Heart right ventricle (tissue), 16 donors: ENCODE data around the gene RARS2. TPM values are rescaled to one million over a fixed set of nuclear protein-coding genes. Genes with fewer than 3 reads are reported as not detected.
A peak's percentile ranks its signal among the peaks of the same experiment; 100 is the strongest.

Source experiments
- ATAC-seq, 8 donors: fragments of 200-7000 bp; cut with Tn5 transposase; one replicate each; pipeline ENCODE4 v1.9.1; 2020; ENCODE audit warnings: mild to moderate bottlenecking in 8 of 8, moderate library complexity in 8 of 8, moderate number of reproducible peaks in 1 of 8
- DNase-seq, 2 donors: peaks; one replicate each; pipeline ENCODE4 v3.0.0-alpha.2; 2020
- H3K27ac ChIP-seq, 10 donors: fragments of 200-600 bp; sonication (generic) in 2 of 10; one replicate each; pipeline versions ENCODE4 v1.5.0 to v1.8.0; 2020 to 2022; ENCODE audit warnings: mild to moderate bottlenecking in 3 of 10
- H3K27me3 ChIP-seq, 7 donors: fragments of 200-600 bp; one replicate each; pipeline ENCODE4 v1.8.0; 2021 to 2022; ENCODE audit warnings: mild to moderate bottlenecking in 2 of 7
- H3K36me3 ChIP-seq, 9 donors: fragments of 200-600 bp; sonication (generic) in 1 of 9; one replicate each; pipeline versions ENCODE4 v1.5.0 to v1.8.0; 2020 to 2022; ENCODE audit warnings: mild to moderate bottlenecking in 2 of 9
- H3K4me1 ChIP-seq, 9 donors: fragments of 200-600 bp; sonication (generic) in 1 of 9; one replicate each; pipeline versions ENCODE4 v1.5.0 to v1.8.0; 2020 to 2022; ENCODE audit warnings: mild to moderate bottlenecking in 4 of 9
- H3K4me3 ChIP-seq, 10 donors: fragments of 200-600 bp; sonication (generic) in 2 of 10; one replicate each; pipeline versions ENCODE4 v1.5.0 to v1.8.0; 2020 to 2022; ENCODE audit warnings: mild to moderate bottlenecking in 7 of 10, moderate library complexity in 2 of 10
- H3K9me3 ChIP-seq, 11 donors: fragments of 200-600 bp in 10 of 11; sonication (generic) in 2 of 11; one replicate each; pipeline versions ENCODE4 v1.5.0 to v1.8.0; 2013 to 2022; ENCODE audit warnings: mild to moderate bottlenecking in 2 of 11, control low read depth in 1 of 11, moderate library complexity in 1 of 11
- WGBS, 2 donors: extraction: QIAGEN DNeasy Blood & Tissue Kit; methylation state at CpG; one replicate each; pipeline ENCODE4 v1.1.7; 2013; ENCODE audit warnings: inconsistent platforms in 1 of 2; 5-methylcytosine and 5-hydroxymethylcytosine counted together
- intact Hi-C, 10 donors: fragments of 100-400 bp; cut with DNase I; formaldehyde crosslinking; loops; one replicate each; pipeline versions ENCODE4 v1.11.1 to v1.14.2; 2022
- polyA plus RNA-seq, 2 donors: library from polyadenylated mRNA; stranded (reverse); fragments of 200-250 nt; gene quantifications; one replicate each; pipeline ENCODE4 v1.2.3, GENCODE V29; 2013
- total RNA-seq, 10 donors: library from RNA; stranded (reverse); fragmentation: NEBNext Ultra II Directional in 3 of 10; extraction: Animal tissue kit (Norgen Biotek cat#: 25700) in 3 of 10; gene quantifications; one replicate each; pipeline versions ENCODE4 v1.2.1 to v1.2.4, GENCODE V29; 2021 to 2023
- TF ChIP-seq, protein P1 (sequence below), 9 donors: fragments of 200-600 bp; sonication (generic) in 2 of 9; IDR thresholded peaks; one replicate each; pipeline versions ENCODE4 v1.5.0 to v1.8.0; 2021 to 2022; ENCODE audit warnings: antibody characterized with exemption in 9 of 9, mild to moderate bottlenecking in 5 of 9, moderate library complexity in 1 of 9
- donor health status: Arrhythmogenic right ventricular cardiomyopathy.
- donor health status: ischemic (EF 13 %, LVEDD 7.1; RV severe dilation, severe dysfunction).
- donor health status: healthy with polysubstance abuse.
- donor health status: DM: no; HTN: yes; CAD: no.
- donor health status: DM: no; HTN: no; CAD: no.
- donor health status: ischemic (EF 25% LVEDD 6.9; RV normal size, moderate dysfunction).
- donor health status: ischemic (EF 25% LVEDD 5.7; RV mildly dilated, moderate dysfunction).
- donor health status: healthy.
- donor health status: DM: yes; HTN: yes; CAD: no.
- donor health status: Ischemic cardiomyopathy.
- donor health status: ischemic (EF 35%, LVEDD 5.7; RV mildly dilated, moderate dysfunction).
- donor health status: nonischemic (EF 11% LVEDD 7.7; RV severe dilation, severe dysfunction).
- donor health status: DM: yes; HTN: yes; CAD: no.
- donor health status: PGD.
- donor health status: ischemic (EF 29% LVEDD 5.4; RV normal size, mild dysfunction).
- donor health status: nonischemic (EF 23%, LVEDD 6.1; RV moderate dilation, normal function).

The RARS2 gene
- total and polyA plus RNA-seq, 12 donors = 12.1 to 26.1 (median 19.8) TPM

DNA sequence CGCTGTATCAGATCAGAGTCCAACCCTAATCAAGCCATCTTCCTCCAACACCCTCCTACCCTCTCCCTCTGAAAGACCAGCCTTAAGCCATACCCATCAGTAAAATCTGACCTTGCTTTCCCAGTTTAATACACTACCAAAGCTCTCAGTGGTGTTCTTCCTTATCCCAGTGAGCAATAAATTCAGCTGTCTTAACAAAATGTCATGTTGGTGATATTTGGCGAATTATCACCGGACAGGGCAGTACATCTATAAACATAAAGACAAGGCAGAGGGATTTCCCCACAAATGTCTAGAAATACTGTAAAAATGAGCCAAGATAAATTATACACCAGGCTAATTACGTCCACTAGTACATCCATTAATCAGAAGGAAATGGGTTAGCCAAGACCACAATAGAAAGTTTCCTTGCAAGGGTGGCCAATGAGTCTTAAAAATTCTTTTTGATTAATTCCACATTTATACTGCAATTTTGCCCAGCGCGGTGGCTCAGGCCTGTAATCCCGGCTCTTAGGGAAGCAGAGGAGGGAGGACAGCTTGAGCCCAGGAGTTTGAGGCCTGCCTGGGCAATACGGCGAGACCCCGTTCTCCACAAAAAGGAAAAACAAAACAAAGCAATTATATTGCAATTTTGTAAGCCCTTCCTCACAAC lies 905 bp downstream of the RARS2 start:
- peak overlapping the region; percentile 64 to 94 (median 83) for H3K4me3 ChIP-seq
- no peaks in the 10 kb centered on the region for H3K9me3 ChIP-seq
- TF ChIP-seq, protein P1, sequence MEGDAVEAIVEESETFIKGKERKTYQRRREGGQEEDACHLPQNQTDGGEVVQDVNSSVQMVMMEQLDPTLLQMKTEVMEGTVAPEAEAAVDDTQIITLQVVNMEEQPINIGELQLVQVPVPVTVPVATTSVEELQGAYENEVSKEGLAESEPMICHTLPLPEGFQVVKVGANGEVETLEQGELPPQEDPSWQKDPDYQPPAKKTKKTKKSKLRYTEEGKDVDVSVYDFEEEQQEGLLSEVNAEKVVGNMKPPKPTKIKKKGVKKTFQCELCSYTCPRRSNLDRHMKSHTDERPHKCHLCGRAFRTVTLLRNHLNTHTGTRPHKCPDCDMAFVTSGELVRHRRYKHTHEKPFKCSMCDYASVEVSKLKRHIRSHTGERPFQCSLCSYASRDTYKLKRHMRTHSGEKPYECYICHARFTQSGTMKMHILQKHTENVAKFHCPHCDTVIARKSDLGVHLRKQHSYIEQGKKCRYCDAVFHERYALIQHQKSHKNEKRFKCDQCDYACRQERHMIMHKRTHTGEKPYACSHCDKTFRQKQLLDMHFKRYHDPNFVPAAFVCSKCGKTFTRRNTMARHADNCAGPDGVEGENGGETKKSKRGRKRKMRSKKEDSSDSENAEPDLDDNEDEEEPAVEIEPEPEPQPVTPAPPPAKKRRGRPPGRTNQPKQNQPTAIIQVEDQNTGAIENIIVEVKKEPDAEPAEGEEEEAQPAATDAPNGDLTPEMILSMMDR (IDR thresholded peaks at IDR 0.05) = no peak
- no peak for ATAC-seq
- WGBS, 2 donors = 33 to 35% methylated on average over 10 of the region's 10 CpGs
- intact Hi-C loops = loop anchor here in 2 of 10 donors (2.0 to 10.0 kb wide), 3 partner anchors 47 to 182 kb away; partner anchors contain the start of genes AKIRIN2 (in 1 of the 2) and CFAP206 (in 1 of the 2)
- H3K27me3 ChIP-seq = no peaks in the 10 kb centered on the region
- peaks cover 2 to 56% (median 45%) of the 10 kb centered on the region in 9 donors for H3K4me1 ChIP-seq
- peaks cover 0 to 24% (median under 1%) of the 10 kb centered on the region in 9 donors for H3K36me3 ChIP-seq
- peak overlapping the region in 8 of 10 donors; percentile 74 to 90 (median 81) for H3K27ac ChIP-seq
- DNase-seq = no peak

DNA sequence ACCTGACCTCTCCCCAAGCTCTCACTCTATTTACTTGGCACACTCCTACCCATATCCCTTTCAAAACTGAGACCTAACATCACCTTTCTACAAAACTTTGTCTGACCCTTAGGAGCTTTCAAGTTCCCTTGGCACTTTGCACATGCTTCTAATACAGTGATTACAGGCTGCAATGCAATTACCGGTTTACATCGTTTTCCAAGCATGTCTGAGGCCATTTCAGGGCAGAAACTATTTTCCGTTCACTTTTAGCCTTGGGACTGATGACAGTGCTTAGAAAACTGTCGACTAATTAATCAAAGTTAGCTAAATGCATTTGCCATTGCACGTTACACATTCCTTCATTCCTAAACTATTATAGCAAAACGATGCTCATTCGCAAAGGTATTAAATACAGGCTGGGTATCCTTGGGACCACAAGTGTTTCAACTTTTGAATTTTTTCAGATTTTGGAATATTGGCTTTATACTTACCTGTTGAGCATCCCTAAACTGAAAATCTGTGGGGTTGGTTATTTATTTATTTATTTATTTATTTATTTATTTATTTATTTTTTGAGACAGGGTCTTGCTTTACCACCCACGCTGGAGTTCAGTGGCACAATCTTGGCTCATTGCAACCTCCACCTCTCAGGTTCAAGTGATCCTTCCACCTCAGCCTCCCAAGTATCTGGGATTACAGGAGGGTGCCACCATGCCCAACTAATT lies 3.3 kb downstream of the RARS2 start:
- ATAC-seq = no peak
- H3K9me3 ChIP-seq = no peaks in the 10 kb centered on the region
- no peak overlapping the region for H3K27ac ChIP-seq
- TF ChIP-seq, protein P1 (IDR thresholded peaks at IDR 0.05) = no peak
- no peak for DNase-seq
- peaks cover 0 to 35% (median 9%) of the 10 kb centered on the region in 9 donors for H3K36me3 ChIP-seq
- no peaks in the 10 kb centered on the region for H3K27me3 ChIP-seq
- intact Hi-C loops = loop anchor here in 2 of 10 donors (5.0 to 10.0 kb wide), 2 partner anchors 44 to 118 kb away; partner anchors contain the start of gene AKIRIN2 (in 1 of the 2)
- peaks cover 2 to 53% (median 43%) of the 10 kb centered on the region in 9 donors for H3K4me1 ChIP-seq
- 91 to 96% methylated on average over 8 of the region's 8 CpGs for WGBS, 2 donors
- no peak overlapping the region for H3K4me3 ChIP-seq

DNA sequence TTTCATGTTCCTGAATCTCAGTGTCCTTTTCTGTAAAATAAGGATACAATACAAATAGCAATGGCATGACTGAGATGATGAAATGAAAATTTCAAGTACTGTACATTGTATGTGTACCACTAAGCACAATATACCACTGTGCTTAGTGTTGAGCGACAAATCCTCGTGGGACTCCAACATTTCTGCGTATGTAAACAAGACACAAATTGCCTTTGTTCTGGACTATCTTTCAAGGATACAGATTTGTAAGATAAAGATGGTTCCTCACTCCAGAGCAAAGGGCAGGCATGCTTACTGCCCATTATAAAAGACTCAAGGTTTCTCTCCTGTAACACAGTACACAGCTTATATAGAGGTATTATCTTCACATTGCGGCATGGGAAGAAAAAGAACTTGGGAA lies 6.0 kb downstream of the RARS2 start:
- ATAC-seq (no peak), DNase-seq (no peak)
- no peaks in the 10 kb centered on the region for H3K27me3 ChIP-seq
- H3K27ac ChIP-seq = no peak overlapping the region
- peaks cover 0 to 56% (median 13%) of the 10 kb centered on the region in 9 donors for H3K36me3 ChIP-seq
- H3K9me3 ChIP-seq = no peaks in the 10 kb centered on the region
- no peak overlapping the region for H3K4me3 ChIP-seq
- peaks cover 2 to 41% (median 29%) of the 10 kb centered on the region in 9 donors for H3K4me1 ChIP-seq
- TF ChIP-seq, protein P1 (IDR thresholded peaks at IDR 0.05) = no peak
- intact Hi-C loops = loop anchor here in 1 of 10 donors (10.0 kb wide), 1 partner anchor 121 kb away; the partner anchor contains the start of gene AKIRIN2
- WGBS, 2 donors = 86 to 96% methylated on average over 4 of the region's 4 CpGs

DNA sequence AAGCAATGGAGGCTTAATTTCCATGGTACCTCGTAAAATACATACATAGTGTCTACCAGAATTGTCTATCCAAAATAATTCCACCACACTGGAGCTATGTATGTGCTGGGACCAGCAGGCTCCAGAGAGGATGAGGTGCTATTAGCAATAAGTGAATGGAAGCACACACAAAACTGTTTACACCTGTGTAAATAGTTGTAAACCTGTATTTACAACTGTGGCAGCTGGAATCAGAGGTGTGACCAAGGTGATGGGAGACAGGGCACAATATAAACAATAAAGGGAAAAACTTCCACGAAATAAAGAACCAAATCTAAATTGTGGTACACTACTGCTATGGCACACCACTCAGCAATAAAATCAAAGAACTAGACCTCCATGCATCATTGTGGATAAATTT lies 14.4 kb downstream of the RARS2 start:
- Histone ChIP-seq H3K4me1 (peaks cover 0 to 39% (median 14%) of the 10 kb centered on the region in 9 donors), H3K36me3 (peaks cover 0 to 28% (median 0%) of the 10 kb centered on the region in 9 donors), H3K27ac (no peak overlapping the region), H3K4me3 (no peak overlapping the region), H3K9me3 (no peaks in the 10 kb centered on the region), H3K27me3 (no peaks in the 10 kb centered on the region)
- TF ChIP-seq, protein P1 (IDR thresholded peaks at IDR 0.05) = no peak
- no peak for ATAC-seq
- DNase-seq = no peak
- intact Hi-C loops = no loop called here
- WGBS, 2 donors = 85 to 86% methylated on average over 2 of the region's 2 CpGs
